Measurements from ENCODE around the gene IL3RA.

- TF ChIP-seq CTCF (IDR thresholded peaks at IDR 0.05) (no peak), POLR2A (IDR thresholded peaks at IDR 0.05) (no peak)
These were observed 17.7 kb downstream of the IL3RA start for GRCh38 chrX:1354036-1355019.
